Measurements from ENCODE around the gene FILIP1L.

FILIP1L gene

GRCh38 chr3:100149713-100150415, 35.6 kb upstream of the FILIP1L start:
- no peak overlapping the region for H3K4me3 ChIP-seq (ENCODE audit: low read depth, low read length)
- H3K36me3 ChIP-seq, result peaks cover 10% of the 10 kb centered on the region
- H3K4me1 ChIP-seq, result peaks cover 10% of the 10 kb centered on the region
- H3K27me3 ChIP-seq, result no peaks in the 10 kb centered on the region
- no peak for TF ChIP-seq CTCF (IDR thresholded peaks at IDR 0.05; ENCODE audit: low read depth, low read length)
- H3K9me3 ChIP-seq, result no peaks in the 10 kb centered on the region
- no peak for DNase-seq

GRCh38 chr3:100149130-100149529, 34.8 kb upstream of the FILIP1L start:
- no peak for DNase-seq
- H3K27me3 ChIP-seq, result no peaks in the 10 kb centered on the region
- no peak overlapping the region for H3K4me3 ChIP-seq (ENCODE audit: low read depth, low read length)
- H3K36me3 ChIP-seq, result peaks cover 10% of the 10 kb centered on the region
- H3K9me3 ChIP-seq, result no peaks in the 10 kb centered on the region
- TF ChIP-seq CTCF (IDR thresholded peaks at IDR 0.05; ENCODE audit: low read depth, low read length), result no peak
- peaks cover 10% of the 10 kb centered on the region for H3K4me1 ChIP-seq

GRCh38 chr3:100144255-100144866, 30.1 kb upstream of the FILIP1L start:
- no peak for DNase-seq
- Histone ChIP-seq H3K9me3 (no peaks in the 10 kb centered on the region), H3K27me3 (no peaks in the 10 kb centered on the region), H3K4me1 (peaks cover 4% of the 10 kb centered on the region), H3K4me3 (ENCODE audit: low read depth, low read length) (no peak overlapping the region), H3K36me3 (peaks cover 8% of the 10 kb centered on the region)
- TF ChIP-seq CTCF (IDR thresholded peaks at IDR 0.05; ENCODE audit: low read depth, low read length), result 0 out of 2 replicates have a peak, but pooled peaks have one; percentile 5

- no peak for DNase-seq
- no peak overlapping the region for H3K4me3 ChIP-seq (ENCODE audit: low read depth, low read length)
- no peaks in the 10 kb centered on the region for H3K36me3 ChIP-seq
- H3K27me3 ChIP-seq, result no peaks in the 10 kb centered on the region
- TF ChIP-seq CTCF (IDR thresholded peaks at IDR 0.05; ENCODE audit: low read depth, low read length), result no peak
- no peaks in the 10 kb centered on the region for H3K4me1 ChIP-seq
- no peaks in the 10 kb centered on the region for H3K9me3 ChIP-seq
Measured at GRCh38 chr3:100141586-100141985, 27.3 kb upstream of the FILIP1L start.

- Histone ChIP-seq H3K36me3 (no peaks in the 10 kb centered on the region), H3K4me1 (no peaks in the 10 kb centered on the region), H3K27me3 (no peaks in the 10 kb centered on the region), H3K9me3 (no peaks in the 10 kb centered on the region), H3K4me3 (ENCODE audit: low read depth, low read length) (no peak overlapping the region)
- no peak for DNase-seq
- no peak for TF ChIP-seq CTCF (IDR thresholded peaks at IDR 0.05; ENCODE audit: low read depth, low read length)
Measured at GRCh38 chr3:100140976-100141375, 26.7 kb upstream of the FILIP1L start.

- Histone ChIP-seq H3K4me1 (no peaks in the 10 kb centered on the region), H3K36me3 (no peaks in the 10 kb centered on the region), H3K27me3 (no peaks in the 10 kb centered on the region), H3K4me3 (ENCODE audit: low read depth, low read length) (no peak overlapping the region), H3K9me3 (no peaks in the 10 kb centered on the region)
- TF ChIP-seq CTCF (IDR thresholded peaks at IDR 0.05; ENCODE audit: low read depth, low read length), result no peak
- no peak for DNase-seq
Measured at GRCh38 chr3:100136921-100137320, 22.6 kb upstream of the FILIP1L start.

Data from BE2C (cell line).